Measurements from ENCODE around the gene CA10. TPM values are rescaled to one million over a fixed set of nuclear protein-coding genes. Genes with fewer than 3 reads are reported as not detected.
A peak's percentile ranks its signal among the peaks of the same experiment; 100 is the strongest.

Gene CA10
- total and polyA plus RNA-seq, 4 donors, result 30.0 to 130 (median 99.2) TPM

- WGBS (ENCODE audit: insufficient coverage), result 100% methylated on average over 1 of the region's 3 CpGs
- no peak for DNase-seq (ENCODE audit: low read depth in 4 of 6, low spot score in 6 of 6)
Measured at GRCh38 chr17:51807460-51807859, 351.1 kb downstream of the CA10 start.

DNA sequence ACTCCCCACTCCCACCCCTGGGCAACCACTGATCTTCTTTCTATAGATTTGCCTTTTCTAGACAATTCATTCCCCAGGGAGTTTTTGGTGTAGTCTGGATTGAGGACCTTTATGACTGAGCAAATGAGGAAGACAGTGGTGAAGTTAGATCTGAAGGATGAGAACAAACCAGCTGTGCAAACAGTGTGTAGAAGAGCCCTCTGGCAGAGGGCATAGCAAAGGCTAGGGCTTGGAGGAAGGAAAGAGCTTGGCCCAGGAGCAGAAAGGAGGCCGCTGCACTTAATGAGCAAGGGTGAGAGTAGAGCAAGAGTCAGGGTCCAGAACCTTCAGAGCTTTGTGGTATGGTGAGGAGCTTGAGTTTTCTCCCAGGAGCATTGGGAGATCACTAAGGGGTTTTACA is 352.7 kb downstream of the CA10 start:
- Histone ChIP-seq H3K36me3 (ENCODE audit: control insufficient read depth, insufficient read depth, low read length) (no peaks in the 10 kb centered on the region), H3K4me3 (ENCODE audit: low read depth, low read length) (no peak overlapping the region), H3K27me3 (ENCODE audit: control insufficient read depth, insufficient read depth, low read length) (no peaks in the 10 kb centered on the region), H3K4me1 (ENCODE audit: control insufficient read depth, insufficient read depth, low read length) (no peaks in the 10 kb centered on the region), H3K27ac (ENCODE audit: low read depth, low read length) (no peak overlapping the region), H3K9me3 (ENCODE audit: control insufficient read depth, insufficient read depth, low read length) (no peaks in the 10 kb centered on the region)
- no peak for DNase-seq (ENCODE audit: low read depth in 4 of 6, low spot score in 6 of 6)
- 94% methylated on average over 1 of the region's 1 CpG for WGBS (ENCODE audit: insufficient coverage)

More at GRCh38 chr17:51807460-51807859, 351.1 kb downstream of the CA10 start:
- Histone ChIP-seq H3K4me3 (ENCODE audit: low read depth, low read length) (no peak overlapping the region), H3K9me3 (ENCODE audit: control insufficient read depth, insufficient read depth, low read length) (peaks cover 2% of the 10 kb centered on the region), H3K27ac (ENCODE audit: low read depth, low read length) (no peak overlapping the region), H3K27me3 (ENCODE audit: control insufficient read depth, insufficient read depth, low read length) (no peaks in the 10 kb centered on the region), H3K36me3 (ENCODE audit: control insufficient read depth, insufficient read depth, low read length) (no peaks in the 10 kb centered on the region), H3K4me1 (ENCODE audit: control insufficient read depth, insufficient read depth, low read length) (no peaks in the 10 kb centered on the region)

DNA sequence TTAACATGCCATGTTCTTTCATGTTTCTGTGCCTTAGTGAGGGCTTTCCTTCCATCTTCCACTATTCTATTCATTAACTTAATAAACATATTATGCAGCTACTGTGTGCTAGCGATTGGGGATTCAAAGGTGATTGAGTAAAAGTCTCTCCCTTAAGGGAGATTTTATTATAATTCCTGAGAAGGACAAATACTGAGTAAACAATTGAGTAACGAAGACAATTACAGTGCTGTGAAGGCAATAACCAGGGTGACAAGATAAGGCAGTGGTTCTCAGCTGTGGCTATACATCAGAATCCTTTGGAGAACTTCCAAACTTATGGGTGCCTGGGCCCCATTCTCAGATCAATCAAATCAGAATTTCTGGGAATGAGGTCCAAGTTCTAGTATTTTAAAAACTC is 353.3 kb downstream of the CA10 start:
- no peak overlapping the region for H3K27ac ChIP-seq (ENCODE audit: low read depth, low read length)
- no peaks in the 10 kb centered on the region for H3K36me3 ChIP-seq (ENCODE audit: control insufficient read depth, insufficient read depth, low read length)
- 43% methylated on average over 1 of the region's 2 CpGs for WGBS (ENCODE audit: insufficient coverage)
- no peaks in the 10 kb centered on the region for H3K27me3 ChIP-seq (ENCODE audit: control insufficient read depth, insufficient read depth, low read length)
- H3K4me1 ChIP-seq (ENCODE audit: control insufficient read depth, insufficient read depth, low read length), result no peaks in the 10 kb centered on the region
- no peak overlapping the region for H3K4me3 ChIP-seq (ENCODE audit: low read depth, low read length)
- no peaks in the 10 kb centered on the region for H3K9me3 ChIP-seq (ENCODE audit: control insufficient read depth, insufficient read depth, low read length)
- no peak for DNase-seq (ENCODE audit: low read depth in 4 of 6, low spot score in 6 of 6)

- Histone ChIP-seq H3K27me3 (ENCODE audit: control insufficient read depth, insufficient read depth, low read length) (no peaks in the 10 kb centered on the region), H3K36me3 (ENCODE audit: control insufficient read depth, insufficient read depth, low read length) (no peaks in the 10 kb centered on the region), H3K27ac (ENCODE audit: low read depth, low read length) (no peak overlapping the region), H3K9me3 (ENCODE audit: control insufficient read depth, insufficient read depth, low read length) (no peaks in the 10 kb centered on the region), H3K4me1 (ENCODE audit: control insufficient read depth, insufficient read depth, low read length) (no peaks in the 10 kb centered on the region), H3K4me3 (ENCODE audit: low read depth, low read length) (no peak overlapping the region)
- no peak for DNase-seq (ENCODE audit: low read depth in 4 of 6, low spot score in 6 of 6)
- 80% methylated on average over 3 of the region's 4 CpGs for WGBS (ENCODE audit: insufficient coverage)
Measured at GRCh38 chr17:51803161-51803560, 355.4 kb downstream of the CA10 start.

GRCh38 chr17:51802544-51802943 is 356.0 kb downstream of the CA10 start:
- peak in 1 of 6 donors; percentile 43 for DNase-seq (ENCODE audit: low read depth in 4 of 6, low spot score in 6 of 6)
- no peak overlapping the region for H3K27ac ChIP-seq (ENCODE audit: low read depth, low read length)
- no peaks in the 10 kb centered on the region for H3K36me3 ChIP-seq (ENCODE audit: control insufficient read depth, insufficient read depth, low read length)
- H3K27me3 ChIP-seq (ENCODE audit: control insufficient read depth, insufficient read depth, low read length), result no peaks in the 10 kb centered on the region
- H3K9me3 ChIP-seq (ENCODE audit: control insufficient read depth, insufficient read depth, low read length), result no peaks in the 10 kb centered on the region
- H3K4me1 ChIP-seq (ENCODE audit: control insufficient read depth, insufficient read depth, low read length), result no peaks in the 10 kb centered on the region
- WGBS (ENCODE audit: insufficient coverage), result no CpG with 5 or more reads among the region's 1 CpG
- H3K4me3 ChIP-seq (ENCODE audit: low read depth, low read length), result no peak overlapping the region

- H3K36me3 ChIP-seq (ENCODE audit: control insufficient read depth, insufficient read depth, low read length), result no peaks in the 10 kb centered on the region
- WGBS (ENCODE audit: insufficient coverage), result 100% methylated on average over 2 of the region's 4 CpGs
- H3K4me1 ChIP-seq (ENCODE audit: control insufficient read depth, insufficient read depth, low read length), result no peaks in the 10 kb centered on the region
- H3K9me3 ChIP-seq (ENCODE audit: control insufficient read depth, insufficient read depth, low read length), result no peaks in the 10 kb centered on the region
- no peak for DNase-seq (ENCODE audit: low read depth in 4 of 6, low spot score in 6 of 6)
- no peaks in the 10 kb centered on the region for H3K27me3 ChIP-seq (ENCODE audit: control insufficient read depth, insufficient read depth, low read length)
- H3K27ac ChIP-seq (ENCODE audit: low read depth, low read length), result no peak overlapping the region
- no peak overlapping the region for H3K4me3 ChIP-seq (ENCODE audit: low read depth, low read length)
Measured at GRCh38 chr17:51801626-51802025, 356.9 kb downstream of the CA10 start.

DNA sequence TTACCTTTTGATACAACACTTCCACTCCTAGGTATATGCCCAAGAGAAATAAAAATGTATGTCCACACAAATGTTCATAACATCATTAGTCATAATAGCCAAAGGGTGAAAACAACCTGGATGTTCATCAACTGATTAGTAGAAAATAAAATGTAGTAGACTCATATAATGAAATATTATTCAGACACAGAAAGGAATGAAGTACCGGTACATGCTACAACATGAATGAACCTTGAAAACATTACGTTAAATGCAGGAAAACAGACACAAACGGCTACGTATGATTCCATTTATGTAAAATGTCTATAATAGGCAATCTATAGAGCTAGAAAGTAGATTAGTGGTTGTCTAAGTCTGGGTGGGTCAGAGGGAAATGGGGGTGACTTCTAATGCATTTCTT is 358.5 kb downstream of the CA10 start:
- no peak for DNase-seq (ENCODE audit: low read depth in 4 of 6, low spot score in 6 of 6)
- H3K9me3 ChIP-seq (ENCODE audit: control insufficient read depth, insufficient read depth, low read length), result no peaks in the 10 kb centered on the region
- H3K36me3 ChIP-seq (ENCODE audit: control insufficient read depth, insufficient read depth, low read length), result no peaks in the 10 kb centered on the region
- no peaks in the 10 kb centered on the region for H3K27me3 ChIP-seq (ENCODE audit: control insufficient read depth, insufficient read depth, low read length)
- WGBS (ENCODE audit: insufficient coverage), result 100% methylated on average over 2 of the region's 4 CpGs
- H3K27ac ChIP-seq (ENCODE audit: low read depth, low read length), result no peak overlapping the region
- no peak overlapping the region for H3K4me3 ChIP-seq (ENCODE audit: low read depth, low read length)
- H3K4me1 ChIP-seq (ENCODE audit: control insufficient read depth, insufficient read depth, low read length), result no peaks in the 10 kb centered on the region

- H3K4me3 ChIP-seq (ENCODE audit: low read depth, low read length), result no peak overlapping the region
- DNase-seq (ENCODE audit: low read depth in 4 of 6, low spot score in 6 of 6), result no peak
- no peak overlapping the region for H3K27ac ChIP-seq (ENCODE audit: low read depth, low read length)
- no peaks in the 10 kb centered on the region for H3K36me3 ChIP-seq (ENCODE audit: control insufficient read depth, insufficient read depth, low read length)
- H3K27me3 ChIP-seq (ENCODE audit: control insufficient read depth, insufficient read depth, low read length), result no peaks in the 10 kb centered on the region
- H3K9me3 ChIP-seq (ENCODE audit: control insufficient read depth, insufficient read depth, low read length), result no peaks in the 10 kb centered on the region
- H3K4me1 ChIP-seq (ENCODE audit: control insufficient read depth, insufficient read depth, low read length), result no peaks in the 10 kb centered on the region
Measured at GRCh38 chr17:51799240-51799639, 359.3 kb downstream of the CA10 start.

DNA sequence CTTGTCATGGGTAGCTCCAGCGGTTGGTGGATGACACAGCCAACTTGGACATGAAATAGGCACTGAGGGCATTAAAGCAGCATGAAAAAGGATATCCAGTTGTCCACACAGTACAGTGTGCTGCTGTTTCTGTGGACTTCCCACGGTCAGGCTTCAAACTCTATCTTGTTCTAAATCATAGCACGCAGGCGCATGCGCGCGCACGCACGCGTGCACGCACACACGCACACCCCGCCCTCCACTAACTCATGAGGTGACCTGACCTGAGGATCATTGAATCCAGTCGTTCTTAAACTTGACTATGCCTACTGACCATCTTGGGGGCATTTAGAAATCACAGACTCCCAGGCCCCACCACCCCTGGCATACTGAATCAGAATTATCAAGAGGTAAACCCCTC is 361.4 kb downstream of the CA10 start:
- no peak for DNase-seq (ENCODE audit: low read depth in 4 of 6, low spot score in 6 of 6)
- WGBS (ENCODE audit: insufficient coverage), result 91% methylated on average over 14 of the region's 14 CpGs
- H3K36me3 ChIP-seq (ENCODE audit: control insufficient read depth, insufficient read depth, low read length), result no peaks in the 10 kb centered on the region

DNA sequence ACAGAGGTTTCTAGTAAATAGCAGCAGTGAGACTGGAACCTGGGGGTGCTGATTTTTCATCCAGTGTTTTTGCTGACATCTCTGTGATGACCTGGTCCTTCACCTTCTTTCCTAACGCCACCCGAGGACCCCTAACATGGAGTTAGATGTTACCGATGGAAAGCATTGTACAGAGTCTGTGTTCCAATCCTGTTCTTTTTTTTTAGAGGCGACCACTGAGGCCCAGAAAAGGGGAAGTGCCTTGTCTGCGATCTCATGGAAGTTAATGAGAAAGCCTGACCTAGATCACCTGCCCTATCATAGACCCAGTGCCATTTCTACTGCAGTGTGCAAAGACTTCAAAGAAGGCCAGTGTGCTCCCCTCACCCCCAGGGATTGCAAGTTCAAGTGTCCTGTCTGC is 362.5 kb downstream of the CA10 start:
- no peak overlapping the region for H3K27ac ChIP-seq (ENCODE audit: low read depth, low read length)
- 87% methylated on average over 4 of the region's 5 CpGs for WGBS (ENCODE audit: insufficient coverage)

More for the DNA sequence above, 361.4 kb downstream of the CA10 start:
- Histone ChIP-seq H3K4me1 (ENCODE audit: control insufficient read depth, insufficient read depth, low read length) (no peaks in the 10 kb centered on the region), H3K27ac (ENCODE audit: low read depth, low read length) (no peak overlapping the region), H3K9me3 (ENCODE audit: control insufficient read depth, insufficient read depth, low read length) (no peaks in the 10 kb centered on the region), H3K4me3 (ENCODE audit: low read depth, low read length) (no peak overlapping the region), H3K27me3 (ENCODE audit: control insufficient read depth, insufficient read depth, low read length) (no peaks in the 10 kb centered on the region)

More for the DNA sequence above, 362.5 kb downstream of the CA10 start:
- H3K36me3 ChIP-seq (ENCODE audit: control insufficient read depth, insufficient read depth, low read length), result no peaks in the 10 kb centered on the region
- DNase-seq (ENCODE audit: low read depth in 4 of 6, low spot score in 6 of 6), result no peak
- no peak overlapping the region for H3K4me3 ChIP-seq (ENCODE audit: low read depth, low read length)
- H3K4me1 ChIP-seq (ENCODE audit: control insufficient read depth, insufficient read depth, low read length), result no peaks in the 10 kb centered on the region
- no peaks in the 10 kb centered on the region for H3K27me3 ChIP-seq (ENCODE audit: control insufficient read depth, insufficient read depth, low read length)
- H3K9me3 ChIP-seq (ENCODE audit: control insufficient read depth, insufficient read depth, low read length), result no peaks in the 10 kb centered on the region
